Activated T-helper 9 cell treated with anti-CD3 and anti-CD28 coated beads, Interleukin-2, amount 50 U/mL, for 16 hours (primary cell): ENCODE measurements around the gene TCF25.
"Not testable (repeated sequence)": the region's sequence is repeated elsewhere in the genome, so short reads cannot be mapped to it uniquely, and the experiment has no call there.

ENCODE experiments used
- DNase-seq: peaks from one replicate; pipeline ENCODE4 v3.0.0-alpha.2; 2020; ENCODE audit warnings: low read depth

Gene TCF25

DNA sequence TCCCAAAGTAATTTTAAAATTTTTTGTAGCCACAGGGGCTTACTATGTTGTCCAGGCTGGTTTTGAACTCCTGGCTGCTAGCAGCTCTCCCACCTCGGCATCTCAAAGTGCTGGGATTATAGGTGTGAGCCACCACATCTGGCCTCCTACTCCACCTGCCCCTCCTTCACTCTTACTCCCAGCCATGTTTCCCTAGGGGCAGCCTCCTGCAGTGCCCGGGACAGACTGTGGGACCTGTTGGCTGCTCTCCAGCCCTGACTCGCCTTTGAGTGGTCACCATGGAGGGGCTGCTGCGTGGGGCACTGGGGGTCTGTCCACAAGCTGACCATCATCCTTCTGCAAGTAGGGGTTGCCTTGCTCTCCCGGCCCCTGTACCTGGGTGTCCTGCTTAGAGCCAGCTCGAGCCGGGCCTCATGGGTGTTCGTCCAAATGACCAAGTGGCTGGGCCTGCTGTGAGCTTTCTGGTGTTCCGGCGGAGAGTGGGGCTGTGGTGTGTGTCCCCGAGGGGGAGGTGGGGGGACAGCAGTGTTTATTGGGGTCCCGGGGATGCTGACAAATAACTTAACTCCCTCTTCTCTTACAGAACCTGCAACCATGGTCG lies 28.6 kb upstream of the TCF25 start:
- DNase-seq: no peak

DNA sequence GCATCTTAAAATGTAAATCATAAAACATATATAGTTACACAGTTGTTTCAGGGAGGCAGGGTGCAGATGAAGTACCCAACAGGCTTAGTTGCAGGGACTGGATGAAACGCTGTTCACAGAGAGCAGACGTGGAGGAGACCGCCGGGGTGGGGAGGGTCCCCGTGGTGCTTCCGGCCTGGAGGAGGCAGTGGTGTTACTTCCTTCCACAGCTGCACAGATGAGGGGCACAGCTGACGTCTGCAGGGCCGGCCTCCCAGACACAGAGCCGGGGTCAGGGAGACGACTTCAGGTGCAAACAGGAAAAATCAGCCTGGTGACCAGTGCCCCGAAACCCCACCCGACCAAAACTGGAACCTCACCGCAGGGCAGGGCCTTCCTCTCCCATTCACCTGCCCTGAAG lies 28.0 kb upstream of the TCF25 start:
- DNase-seq: no peak

DNA sequence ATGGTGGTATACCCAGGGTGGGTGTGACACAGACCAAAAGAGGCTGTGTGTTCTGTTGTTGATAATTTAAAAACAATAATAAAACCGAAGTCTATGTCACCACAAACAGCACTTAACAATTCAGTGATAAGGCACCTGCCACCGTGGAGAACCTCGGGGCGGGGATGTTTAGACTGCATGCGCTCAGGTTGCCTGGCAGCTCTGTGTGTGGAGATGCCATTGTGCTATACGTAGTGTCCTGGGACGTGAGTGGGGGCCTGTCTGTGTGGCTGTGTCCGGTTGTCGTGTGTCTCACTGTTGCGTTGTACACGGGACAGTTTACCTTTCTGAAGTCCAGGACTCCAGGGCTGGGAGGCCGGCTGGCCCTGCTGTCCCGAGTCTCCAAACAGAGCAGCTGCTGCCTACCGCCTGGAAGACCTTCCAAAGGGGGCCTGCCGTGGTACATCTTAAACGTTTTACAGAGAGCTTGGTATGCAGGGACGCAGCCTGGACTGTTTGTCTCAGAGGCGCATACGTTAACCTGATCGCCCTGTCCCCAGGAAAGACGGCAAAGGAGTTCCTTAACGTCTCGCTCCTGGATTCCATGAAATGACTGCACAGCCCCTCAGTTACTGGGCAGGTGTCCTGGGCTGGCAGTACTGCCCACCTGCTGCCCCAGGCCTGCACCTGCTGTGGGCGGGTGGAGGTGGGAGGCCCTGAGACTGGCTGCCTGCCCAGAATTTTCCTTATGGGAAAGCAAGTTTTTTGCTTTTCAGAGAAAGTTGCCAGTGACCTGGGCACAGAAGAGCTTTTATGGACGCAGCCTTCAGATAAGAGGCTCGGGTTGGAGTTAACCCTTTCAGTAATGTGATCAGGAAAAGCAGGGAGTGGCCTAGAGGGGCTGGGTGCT lies 26.1 kb upstream of the TCF25 start:
- DNase-seq: no peak

- no peak for DNase-seq
Observed at GRCh38 chr16:89847940-89848297, 25.5 kb upstream of the TCF25 start.

GRCh38 chr16:89848974-89849373 lies 24.4 kb upstream of the TCF25 start:
- DNase-seq: no peak

DNA sequence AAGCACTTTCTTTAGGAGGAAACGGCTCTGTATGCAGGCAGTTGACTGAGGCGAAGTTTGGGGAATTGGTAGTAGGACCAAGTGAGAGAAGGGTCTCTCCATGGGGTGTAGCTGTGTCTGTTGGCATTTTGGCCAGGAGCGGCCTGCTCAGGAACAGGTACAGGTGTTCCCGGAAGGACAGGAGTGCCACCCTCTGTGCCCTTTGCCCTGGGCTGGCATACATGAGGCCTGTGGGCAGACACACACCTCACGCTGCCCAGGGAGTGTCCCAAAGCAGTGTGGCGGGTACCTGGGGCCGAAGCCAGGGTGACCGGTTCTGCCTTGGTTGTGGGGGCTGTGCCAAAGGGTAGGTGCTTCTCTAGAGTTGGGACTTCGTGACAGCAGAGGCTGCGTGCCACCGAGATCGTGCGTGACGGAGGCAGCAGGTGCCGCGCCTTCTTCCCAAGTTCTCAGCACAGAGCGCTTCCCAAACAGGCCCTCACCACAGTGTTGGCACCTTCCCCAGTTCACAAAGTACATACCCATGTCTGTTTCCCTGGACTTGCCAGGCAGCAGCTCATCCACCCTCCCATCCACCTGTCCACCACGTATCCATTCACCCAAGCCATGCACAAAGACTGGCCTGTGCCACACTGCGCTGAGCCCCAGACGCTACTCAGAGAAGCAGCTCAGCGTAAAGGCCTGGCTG lies 19.9 kb upstream of the TCF25 start:
- DNase-seq: no peak

DNA sequence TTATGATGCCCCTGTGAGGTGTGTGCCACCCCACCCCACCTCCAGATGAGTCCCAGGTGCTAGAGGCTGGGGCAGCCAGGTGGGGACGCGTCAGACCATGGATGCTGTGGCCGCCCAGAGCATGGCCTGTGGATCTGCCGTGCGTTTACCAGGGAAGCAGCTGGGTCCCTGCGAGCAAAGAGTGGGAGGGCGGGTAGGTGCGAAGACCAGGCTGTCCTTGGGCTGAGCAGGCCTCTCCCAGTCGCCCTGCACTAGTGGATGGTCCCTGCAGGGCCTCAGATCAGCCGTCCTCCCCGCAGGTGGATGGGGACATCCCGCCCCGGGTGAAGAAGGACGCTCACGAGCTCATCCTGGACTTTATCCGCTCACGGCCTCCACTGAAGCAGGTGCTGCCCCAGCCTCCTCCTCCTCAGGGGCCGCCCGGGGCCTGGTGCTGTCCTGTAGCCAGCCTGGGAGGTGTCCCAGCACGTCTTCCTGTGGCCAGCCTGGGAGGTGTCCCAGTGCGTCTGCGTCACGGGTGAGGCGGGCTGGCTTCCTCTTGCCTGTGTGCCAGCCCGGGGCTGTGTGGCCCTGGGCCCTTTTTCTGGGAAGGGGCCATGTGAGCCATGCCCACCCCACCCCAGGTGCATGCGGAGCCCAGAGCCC lies 18.0 kb upstream of the TCF25 start:
- no peak for DNase-seq

GRCh38 chr16:89855986-89856385 lies 17.4 kb upstream of the TCF25 start:
- no peak for DNase-seq

GRCh38 chr16:89858973-89859614 lies 14.3 kb upstream of the TCF25 start:
- no peak for DNase-seq

DNA sequence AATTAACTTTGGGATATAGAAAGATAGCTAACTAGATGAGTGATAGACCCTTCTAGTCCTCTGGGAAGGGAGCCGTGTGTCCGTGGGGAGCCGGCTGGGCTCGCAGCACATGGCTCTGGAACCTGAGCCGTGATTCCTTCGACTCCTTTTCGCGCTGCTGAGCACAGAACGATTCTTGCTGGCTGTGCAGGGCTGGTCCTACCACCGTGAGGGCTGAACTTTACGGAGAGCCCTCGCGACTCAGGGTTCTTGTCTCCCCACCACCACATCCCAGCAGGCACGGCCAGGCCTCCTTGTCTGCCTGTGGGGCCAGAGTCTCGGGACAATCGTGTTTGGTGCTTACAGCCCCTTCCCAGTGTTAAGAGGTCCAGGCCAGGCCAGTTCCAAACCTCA lies 13.8 kb upstream of the TCF25 start:
- DNase-seq: no peak

- peak; percentile 67 for DNase-seq
Observed at GRCh38 chr16:89860747-89861304, 12.6 kb upstream of the TCF25 start.

GRCh38 chr16:89861648-89862047 lies 11.7 kb upstream of the TCF25 start:
- DNase-seq: no peak

DNA sequence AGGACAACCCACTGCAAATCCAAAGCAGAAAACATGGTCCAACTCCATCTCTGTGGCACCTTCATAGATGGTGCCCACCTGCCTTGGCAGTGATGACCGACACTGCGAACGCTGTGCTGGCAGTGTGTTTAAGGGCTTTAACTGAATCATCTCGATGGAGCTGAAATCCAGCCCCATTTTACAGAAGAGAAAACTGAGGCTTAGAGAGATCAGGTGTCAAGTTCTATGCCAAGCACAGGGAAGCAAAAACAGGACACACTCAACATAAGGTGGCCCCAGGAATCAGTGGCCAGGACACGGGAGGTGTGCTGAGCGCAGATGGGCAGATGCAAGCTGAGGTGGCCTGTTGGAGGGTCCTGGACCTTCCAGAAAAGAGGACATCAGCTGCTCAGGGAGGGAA lies 10.7 kb upstream of the TCF25 start:
- no peak for DNase-seq

GRCh38 chr16:89863741-89864526 lies 9.5 kb upstream of the TCF25 start:
- DNase-seq: peak; percentile 11

GRCh38 chr16:89864527-89864820 lies 8.9 kb upstream of the TCF25 start:
- DNase-seq: no peak

GRCh38 chr16:89867918-89868317 lies 5.5 kb upstream of the TCF25 start:
- no peak for DNase-seq

- no peak for DNase-seq
Observed at GRCh38 chr16:89869911-89870310, 3.5 kb upstream of the TCF25 start.

GRCh38 chr16:89870440-89870839 lies 3.0 kb upstream of the TCF25 start:
- DNase-seq: no peak

DNA sequence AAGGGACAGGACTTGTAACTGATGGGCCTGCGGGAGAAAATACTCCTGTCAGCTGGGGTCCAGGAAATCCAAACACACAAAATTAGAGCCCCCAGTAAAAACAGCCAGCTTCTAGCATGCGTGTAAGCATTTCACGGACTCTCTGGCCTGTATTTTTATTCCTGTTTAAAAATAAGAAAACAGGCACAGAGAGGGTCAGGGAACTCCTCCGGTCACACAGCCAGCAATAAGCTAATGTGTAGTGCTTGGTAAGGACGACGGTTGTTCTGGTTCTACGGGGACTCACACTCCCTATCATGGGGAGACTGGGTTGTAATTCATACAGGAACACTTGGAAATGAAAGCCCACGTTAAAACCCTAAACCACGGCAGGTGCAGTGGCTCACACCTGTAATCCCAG lies 1.5 kb upstream of the TCF25 start:
- no peak for DNase-seq

DNA sequence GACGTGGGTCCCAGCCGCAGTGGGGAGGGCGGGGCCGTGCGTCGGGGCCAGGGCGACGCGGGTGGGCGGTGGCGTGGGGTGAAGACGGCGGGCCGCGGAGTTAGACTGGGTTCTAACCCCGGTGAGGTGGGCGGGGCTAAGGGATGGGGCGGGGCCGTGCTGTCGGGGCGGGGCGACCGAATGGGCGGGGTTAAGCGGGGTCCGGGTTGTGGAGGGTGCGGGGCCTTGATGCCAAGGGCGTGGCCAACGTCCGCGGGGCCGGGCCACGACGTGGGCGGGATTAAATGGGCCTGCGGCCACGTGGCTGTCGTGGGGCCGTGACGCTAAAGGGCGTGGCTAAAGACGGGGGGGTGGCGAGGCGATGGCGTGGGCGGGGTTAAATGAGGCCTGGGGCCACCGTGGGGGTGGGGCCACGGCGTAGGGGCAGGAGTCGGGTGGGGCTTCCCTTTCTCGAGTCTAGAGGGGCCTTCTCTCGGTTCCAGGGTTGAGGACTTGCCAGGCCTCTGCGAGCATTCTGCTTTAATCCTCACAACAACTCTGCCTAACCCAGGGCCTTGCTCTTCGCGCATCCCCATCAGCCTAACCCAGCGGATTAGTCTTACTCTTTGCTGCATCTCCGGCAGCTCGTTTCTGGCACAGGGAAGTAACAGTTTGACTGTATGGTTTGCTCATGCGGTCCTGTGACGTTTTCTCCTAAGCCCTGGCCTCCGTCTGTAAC lies 739 bp downstream of the TCF25 start:
- peak; percentile 93 for DNase-seq

GRCh38 chr16:89879123-89879522 lies 5.7 kb downstream of the TCF25 start:
- DNase-seq: not testable (repeated sequence)
